HCT116 (cell line): ENCODE results near the gene DYNLT2.

Source experiments
- CTCF ChIP-seq, 3 experiments: fragments of 200-600 bp in 1 of 3; sonication (generic) in 1 of 3; IDR thresholded peaks in 2 of 3; conservative IDR thresholded peaks in 1 of 3; 2 replicates each; pipeline ENCODE4 v1.5.1; 2012 to 2017; ENCODE audit warnings: low read depth in 2 of 3, low read length in 2 of 3, antibody characterized with exemption in 1 of 3, borderline replicate concordance in 1 of 3, control low read depth in 1 of 3, mild to moderate bottlenecking in 1 of 3, mixed read lengths in 1 of 3, mixed run types in 1 of 3, moderate library complexity in 1 of 3; ENCODE audit not compliant: insufficient read depth in 1 of 3
- EZH2 ChIP-seq: fragments of 200-600 bp; sonication (generic); IDR thresholded peaks from 2 replicates; pipeline ENCODE4 v1.6.1; 2017; ENCODE audit warnings: antibody characterized with exemption, mixed run types
- EZH2phosphoT487 ChIP-seq: fragments of 200-600 bp; IDR thresholded peaks from 2 replicates; pipeline ENCODE4 v1.6.1; 2018; ENCODE audit warnings: antibody characterized with exemption, borderline replicate concordance
- POLR2A ChIP-seq: IDR thresholded peaks from 2 replicates; pipeline ENCODE4 v1.7.0; 2011; ENCODE audit warnings: borderline replicate concordance; ENCODE audit not compliant: insufficient read depth, insufficient read length; ENCODE audit errors: extremely low read depth
- POLR2AphosphoS5 ChIP-seq: IDR thresholded peaks from 2 replicates; pipeline ENCODE4 v1.6.1; 2011; ENCODE audit warnings: mild to moderate bottlenecking, low read depth, low read length, moderate library complexity
- ZFX ChIP-seq: fragments of 450-650 bp; IDR thresholded peaks from 2 replicates; pipeline ENCODE4 v1.6.1; 2017
- ZNF274 ChIP-seq: fragments of 200-500 bp; sonication (Bioruptor generic); IDR thresholded peaks from 2 replicates; pipeline ENCODE4 v1.6.1; 2014; ENCODE audit warnings: mild to moderate bottlenecking, low read depth, low read length, inconsistent platforms

- TF ChIP-seq POLR2A (no peak), EZH2phosphoT487 (no peak), ZNF274 (no peak), EZH2 (no peak), CTCF (IDR thresholded peaks at IDR 0.05 in 2 of 3, conservative IDR thresholded peaks at IDR 0.05 in 1 of 3; ENCODE audit: borderline replicate concordance in 1 of 3, insufficient read depth in 1 of 3, low read depth in 2 of 3, low read length in 2 of 3) (no peak), ZFX (no peak), POLR2AphosphoS5 (no peak)
These were observed 32.0 kb upstream of the DYNLT2 start for GRCh38 chr6:169783401-169783800.
